ENCODE results near the gene FLCN.

DNA sequence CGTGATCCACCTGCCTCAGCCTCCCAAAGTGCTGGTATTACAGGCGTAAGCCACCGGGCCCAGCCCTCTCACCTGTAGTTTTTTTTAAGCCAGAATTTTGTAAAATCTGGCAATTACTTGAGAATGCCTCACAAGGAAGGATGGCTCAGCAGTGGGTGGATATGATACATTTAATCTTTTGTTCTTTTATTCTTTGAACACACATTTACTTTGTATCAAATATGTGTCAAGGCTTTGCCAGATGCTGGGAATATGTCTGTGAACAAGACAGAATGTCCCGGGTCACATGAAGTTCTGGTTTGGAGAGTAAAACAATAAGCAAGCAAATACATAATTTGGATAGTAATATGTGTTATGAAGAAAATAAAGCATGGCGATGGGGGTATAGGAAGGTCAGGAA lies 49.0 kb upstream of the FLCN start:
- TF ChIP-seq POLR2A (IDR thresholded peaks at IDR 0.05), result no peak
- no peak for TF ChIP-seq CTCF (IDR thresholded peaks at IDR 0.05)

Measured in adrenal gland (tissue), 5 donors.